NCI-H2196 treated with DMSO at 0.1 percent for 48 hours (cell line): ENCODE data around the gene UTP3.
"Not testable (repeated sequence)": the region's sequence is repeated elsewhere in the genome, so short reads cannot be mapped to it uniquely, and the experiment has no call there.

Experiments used
- DNase-seq: peaks from one replicate; lab custom pipeline; 2025; ENCODE audit not compliant: unreplicated experiment; lab: John Stamatoyannopoulos, UW

The UTP3 gene

GRCh38 chr4:70687821-70688794 is at the start of gene UTP3:
Gene UTP3 (plus strand): TSS chr4:70688532. CDS start chr4:70688678, 146 bp downstream.
- DNase-seq = peak; percentile 77

DNA sequence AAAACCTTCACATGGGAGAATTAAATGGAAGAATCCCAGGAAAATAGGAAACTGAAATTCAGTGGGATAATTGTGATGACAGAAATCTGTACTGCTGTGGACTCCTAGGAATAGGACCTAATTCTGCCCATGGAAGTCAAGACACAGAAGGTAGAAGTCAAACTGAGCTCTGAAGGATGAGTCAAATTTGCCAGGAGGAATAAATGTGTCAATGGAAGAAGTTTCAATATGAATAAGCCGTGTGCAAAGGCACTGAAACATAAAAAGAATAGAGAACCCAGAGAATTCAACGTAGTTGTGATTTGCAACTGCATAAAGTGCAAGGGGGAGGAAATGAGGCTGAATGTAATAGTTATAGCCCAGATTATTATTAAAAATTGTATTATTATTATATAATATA is 48.1 kb upstream of the UTP3 start:
- DNase-seq = no peak

DNA sequence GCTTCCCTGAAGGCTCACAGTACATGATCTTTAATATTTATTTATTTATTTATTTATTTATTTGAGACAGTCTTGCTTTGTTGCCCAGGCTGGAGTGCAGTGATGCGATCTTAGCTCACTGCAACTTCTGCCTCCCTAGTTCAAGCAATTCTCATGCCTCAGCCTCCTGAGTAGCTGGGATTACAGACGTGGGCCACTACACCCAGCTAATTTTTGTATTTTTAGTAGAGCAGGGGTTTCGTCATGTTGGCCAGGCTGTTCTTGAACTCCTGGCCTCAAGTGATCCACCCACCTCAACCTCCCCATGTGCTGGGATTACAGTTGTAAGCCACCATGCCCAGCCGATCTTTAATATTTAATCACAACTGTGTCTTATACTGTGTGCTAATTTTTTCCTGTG is 37.6 kb upstream of the UTP3 start:
- DNase-seq = not testable (repeated sequence)

GRCh38 chr4:70651864-70652506 is 36.3 kb upstream of the UTP3 start:
- no peak for DNase-seq

DNA sequence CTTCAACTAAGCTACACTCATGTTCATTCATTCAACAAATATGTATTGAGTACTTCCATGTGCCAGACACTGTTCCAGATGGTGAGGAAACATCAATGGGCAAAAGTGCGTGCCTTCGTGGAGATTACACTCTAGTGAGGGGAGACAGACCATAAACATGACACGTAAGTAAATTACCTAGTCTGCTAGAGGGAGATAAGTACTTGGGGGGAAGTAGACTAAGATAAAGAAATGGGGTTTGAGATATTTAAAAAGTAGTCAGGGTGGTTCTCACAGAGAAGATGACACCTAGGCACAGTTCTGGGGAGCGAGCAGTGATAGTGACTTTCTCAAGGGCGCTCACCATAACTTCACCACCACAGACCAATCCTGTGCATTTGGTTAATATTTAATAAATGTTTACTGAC is 33.7 kb upstream of the UTP3 start:
- no peak for DNase-seq

GRCh38 chr4:70657326-70657725 is 31.0 kb upstream of the UTP3 start:
- DNase-seq = no peak

- no peak for DNase-seq
These were observed 29.9 kb upstream of the UTP3 start for GRCh38 chr4:70658418-70658817.

GRCh38 chr4:70660106-70660505 is 28.2 kb upstream of the UTP3 start:
- no peak for DNase-seq

GRCh38 chr4:70661309-70661922 is 26.9 kb upstream of the UTP3 start:
- DNase-seq = not testable (repeated sequence)

DNA sequence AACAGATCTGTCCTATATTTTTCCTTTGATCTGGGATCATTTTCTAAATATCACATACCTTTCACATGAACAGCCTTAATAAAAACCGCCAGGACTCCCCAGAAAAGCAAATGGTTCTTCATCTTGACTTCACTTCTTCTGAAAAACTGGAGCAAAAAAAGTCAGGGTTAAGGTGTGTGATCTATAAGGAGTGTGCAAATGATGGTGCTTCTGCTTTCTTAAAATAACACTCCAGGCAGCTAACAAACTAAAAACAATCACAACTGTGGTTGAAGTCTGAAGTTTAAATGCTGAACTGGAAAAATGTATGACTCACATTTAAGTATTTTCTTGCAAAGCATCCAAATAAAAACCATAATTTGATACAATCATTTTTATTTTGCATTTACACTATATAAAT is 22.0 kb upstream of the UTP3 start, which contains the start of gene JCHAIN:
TSS of gene JCHAIN (minus strand) at position 140 of the 400 bp plus-strand sequence. CDS start at position 122, 18 bp downstream.
- no peak for DNase-seq

GRCh38 chr4:70667740-70668535 is 20.4 kb upstream of the UTP3 start:
- no peak for DNase-seq

- no peak for DNase-seq
These were observed 17.9 kb upstream of the UTP3 start for GRCh38 chr4:70670332-70671014.

- no peak for DNase-seq
These were observed 17.2 kb upstream of the UTP3 start for GRCh38 chr4:70671091-70671490.

GRCh38 chr4:70674191-70674590 is 14.1 kb upstream of the UTP3 start:
- DNase-seq = no peak

DNA sequence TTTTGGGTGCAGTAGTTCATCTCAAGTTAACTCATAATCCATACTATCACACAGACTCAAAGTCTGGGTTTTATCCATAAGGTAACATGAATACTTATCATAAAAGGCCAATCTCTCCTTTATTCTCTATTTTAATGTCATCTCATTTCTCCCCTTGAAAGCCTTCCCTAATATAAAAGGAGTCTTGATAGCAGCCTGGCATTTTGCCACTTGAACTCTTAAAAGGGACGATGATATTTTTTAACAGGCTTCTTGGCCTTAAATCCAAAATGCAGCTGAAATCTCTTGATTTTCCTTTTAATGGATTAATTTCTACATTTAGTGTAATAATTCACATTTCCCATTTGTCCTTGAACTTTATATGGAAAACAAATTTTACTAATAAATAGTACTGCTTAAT is 13.6 kb upstream of the UTP3 start:
- no peak for DNase-seq

DNA sequence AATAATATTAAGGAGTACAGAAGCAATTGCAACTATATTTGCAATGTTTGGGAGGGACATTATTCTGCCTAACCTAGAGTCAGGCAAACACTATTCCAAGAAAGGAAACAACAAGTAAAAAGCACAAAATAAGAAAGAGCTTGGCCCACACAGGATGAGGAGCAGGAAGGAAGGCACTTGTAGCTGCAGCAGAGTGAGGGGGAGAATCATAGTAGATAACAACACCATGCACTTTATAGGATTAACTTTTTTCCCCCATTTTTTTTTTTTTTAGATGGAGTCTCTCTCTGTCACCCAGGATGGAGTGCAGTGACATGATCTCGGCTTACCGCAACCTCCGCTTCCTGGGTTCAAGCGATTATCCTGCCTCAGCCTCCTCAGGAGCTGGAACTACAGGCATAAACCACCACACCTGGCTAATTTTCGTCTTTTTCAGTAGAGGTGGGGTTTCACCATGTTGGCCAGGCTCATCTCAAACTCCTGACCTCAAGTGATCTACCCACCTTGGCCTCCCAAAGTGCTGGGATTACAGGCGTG is 11.7 kb upstream of the UTP3 start:
- DNase-seq = no peak

DNA sequence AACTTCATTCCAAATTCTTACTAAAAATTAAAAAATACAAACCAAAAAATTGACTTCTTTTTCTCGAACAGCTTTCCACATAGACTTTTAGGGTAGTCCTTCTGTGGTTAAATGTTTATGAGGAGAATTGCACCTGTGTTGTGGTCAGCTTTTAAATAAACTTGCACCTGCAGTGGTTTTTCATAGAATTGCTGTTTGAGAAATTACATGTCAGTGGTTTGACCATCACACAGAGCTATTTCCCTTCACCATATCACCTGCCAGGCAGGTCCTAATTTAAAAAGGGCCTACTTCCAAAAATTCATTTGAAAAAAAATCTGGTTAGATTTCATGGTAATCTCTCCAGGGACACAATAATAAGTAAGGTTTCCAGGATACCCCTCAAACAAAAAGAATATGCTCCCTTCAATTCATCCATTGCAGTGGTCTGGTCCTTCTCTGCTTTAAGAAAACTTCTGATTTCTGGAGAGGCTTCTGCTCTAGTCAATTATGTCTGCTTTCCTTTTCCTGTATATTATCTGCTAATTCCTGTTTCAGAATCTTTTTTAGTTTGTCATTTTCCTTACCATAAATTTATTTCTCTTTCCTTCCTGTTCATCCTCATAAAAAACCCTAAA is 9.8 kb upstream of the UTP3 start:
- DNase-seq = no peak

- no peak for DNase-seq
These were observed 7.4 kb upstream of the UTP3 start for GRCh38 chr4:70680934-70681333.

- DNase-seq = no peak
These were observed 6.6 kb upstream of the UTP3 start for GRCh38 chr4:70681704-70682103.

- DNase-seq = not testable (repeated sequence)
These were observed 6.2 kb upstream of the UTP3 start for GRCh38 chr4:70682142-70682541.
